A549 (cell line): ENCODE data around the gene ROR1.

Experiments
- CEBPB ChIP-seq, 2 experiments: fragments of >200 bp in 1 of 2; sonication (Bioruptor Twin) in 1 of 2; formaldehyde crosslinking in 1 of 2; IDR thresholded peaks; 2 replicates each; pipeline ENCODE4 v1.6.1; 2012 to 2016
- CHD4 ChIP-seq: fragments of 200-600 bp; sonication (generic); IDR thresholded peaks from 2 replicates; pipeline ENCODE4 v1.6.1; 2016; ENCODE audit warnings: antibody characterized with exemption, mild to moderate bottlenecking, borderline replicate concordance
- CTCF ChIP-seq: fragments of >200 bp; sonication (Bioruptor Twin); formaldehyde crosslinking; IDR thresholded peaks from 3 replicates; pipeline ENCODE4 v1.5.1; 2016
- EP300 ChIP-seq, 2 experiments: fragments of >200 bp; sonication (Bioruptor Twin); formaldehyde crosslinking; IDR thresholded peaks; 2 replicates in 1 of 2; 3 replicates in 1 of 2; pipeline ENCODE4 v1.6.1; 2016 to 2017
- ESRRA ChIP-seq: fragments of 150-350 bp; IDR thresholded peaks from 2 replicates; pipeline ENCODE4 v1.6.1; 2014; ENCODE audit warnings: mild to moderate bottlenecking, low read length, borderline replicate concordance
- KDM5A ChIP-seq: fragments of 200-600 bp; sonication (generic); IDR thresholded peaks from 2 replicates; pipeline ENCODE4 v1.6.1; 2016; ENCODE audit warnings: antibody characterized with exemption, mild to moderate bottlenecking
- PBX3 ChIP-seq: IDR thresholded peaks from 2 replicates; pipeline ENCODE4 v1.6.1; 2012
- POLR2A ChIP-seq: IDR thresholded peaks from 2 replicates; pipeline ENCODE4 v1.6.1; 2012; ENCODE audit warnings: mild to moderate bottlenecking, low read length
- RFX5 ChIP-seq: fragments of 450-650 bp; IDR thresholded peaks from 2 replicates; pipeline ENCODE4 v1.7.1; 2014; ENCODE audit warnings: antibody characterized with exemption, mild to moderate bottlenecking, moderate library complexity
- USF2 ChIP-seq: fragments of 450-650 bp; IDR thresholded peaks from 2 replicates; pipeline ENCODE4 v1.6.1; 2014; ENCODE audit warnings: antibody characterized with exemption

- no peak for TF ChIP-seq CTCF
- no peak for TF ChIP-seq EP300 (IDR thresholded peaks at IDR 0.05)
- TF ChIP-seq POLR2A = no peak
- no peak for TF ChIP-seq USF2
- TF ChIP-seq PBX3 = no peak
- TF ChIP-seq KDM5A = no peak
- TF ChIP-seq CHD4 = no peak
- TF ChIP-seq CEBPB (IDR thresholded peaks at IDR 0.05) = no peak
- TF ChIP-seq ESRRA = no peak
- no peak for TF ChIP-seq RFX5
These were observed 69.2 kb downstream of the ROR1 start for GRCh38 chr1:63843010-63843409.
